Fibroblast of skin of left biceps (primary cell): ENCODE data around the gene SLC38A4.
A peak's percentile ranks its signal among the peaks of the same experiment; 100 is the strongest.

Source experiments
- DNase-seq, 2 experiments: peaks; one replicate each; pipeline ENCODE4 v3.0.0-alpha.2; 2013; ENCODE audit warnings: low read depth in 2 of 2

SLC38A4 gene

DNA sequence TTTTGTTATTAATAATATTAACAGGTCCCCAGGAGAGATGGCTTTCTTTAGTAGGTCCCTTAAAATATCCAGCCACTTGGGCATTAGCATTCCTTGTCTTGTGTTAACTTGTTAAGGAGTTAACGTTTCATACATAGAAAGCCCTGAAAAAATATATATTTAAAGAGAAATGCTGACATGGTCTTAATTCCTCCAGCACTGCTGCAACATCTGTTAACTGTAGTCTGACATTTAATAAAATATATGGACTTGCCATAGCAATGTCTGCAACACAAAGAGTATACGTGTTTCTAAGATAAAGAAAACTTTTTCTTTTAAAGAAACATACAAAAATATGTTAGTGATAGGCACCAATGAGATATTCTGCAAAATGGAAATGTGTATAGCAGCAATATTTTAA, 10.0 kb downstream of the SLC38A4 start:
- DNase-seq, result no peak

DNA sequence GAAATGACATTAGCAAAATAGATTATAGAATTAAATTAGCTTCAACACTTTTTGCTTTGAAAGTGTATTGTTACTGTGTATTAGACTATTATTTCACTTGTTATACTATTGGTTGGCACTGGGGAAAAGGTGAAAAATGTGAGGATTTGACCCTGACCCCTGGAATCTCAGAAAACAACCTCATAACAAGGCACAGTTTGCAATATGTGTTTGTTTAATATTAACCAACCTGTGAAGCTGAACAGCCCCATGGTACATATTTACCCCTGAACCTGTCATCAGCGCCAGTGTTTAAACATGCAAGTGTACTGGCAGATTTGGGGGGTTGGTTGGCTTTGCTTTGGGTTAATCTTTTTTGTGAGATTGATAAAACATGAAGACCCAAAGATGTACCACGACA, 11.7 kb downstream of the SLC38A4 start:
- DNase-seq, result no peak

DNA sequence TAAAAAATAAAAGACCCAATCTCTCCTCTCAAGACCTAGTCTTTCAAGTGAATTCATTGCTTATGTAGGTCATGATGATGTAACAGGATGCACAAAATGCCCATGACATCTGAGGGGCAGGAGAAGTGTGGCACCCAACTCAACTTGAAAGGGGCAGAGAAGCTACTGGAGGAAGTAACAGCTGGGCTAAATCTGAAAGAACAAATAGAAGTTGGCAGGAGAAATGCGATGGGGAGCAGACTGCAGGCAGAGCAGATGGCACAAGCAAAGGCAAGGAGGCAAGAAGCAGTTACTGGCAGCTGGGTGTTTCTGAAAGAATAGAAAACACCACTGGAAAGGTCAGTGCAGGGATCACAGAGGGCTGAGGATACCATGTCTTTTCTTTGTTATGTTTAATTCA, 14.6 kb downstream of the SLC38A4 start:
- no peak for DNase-seq

DNA sequence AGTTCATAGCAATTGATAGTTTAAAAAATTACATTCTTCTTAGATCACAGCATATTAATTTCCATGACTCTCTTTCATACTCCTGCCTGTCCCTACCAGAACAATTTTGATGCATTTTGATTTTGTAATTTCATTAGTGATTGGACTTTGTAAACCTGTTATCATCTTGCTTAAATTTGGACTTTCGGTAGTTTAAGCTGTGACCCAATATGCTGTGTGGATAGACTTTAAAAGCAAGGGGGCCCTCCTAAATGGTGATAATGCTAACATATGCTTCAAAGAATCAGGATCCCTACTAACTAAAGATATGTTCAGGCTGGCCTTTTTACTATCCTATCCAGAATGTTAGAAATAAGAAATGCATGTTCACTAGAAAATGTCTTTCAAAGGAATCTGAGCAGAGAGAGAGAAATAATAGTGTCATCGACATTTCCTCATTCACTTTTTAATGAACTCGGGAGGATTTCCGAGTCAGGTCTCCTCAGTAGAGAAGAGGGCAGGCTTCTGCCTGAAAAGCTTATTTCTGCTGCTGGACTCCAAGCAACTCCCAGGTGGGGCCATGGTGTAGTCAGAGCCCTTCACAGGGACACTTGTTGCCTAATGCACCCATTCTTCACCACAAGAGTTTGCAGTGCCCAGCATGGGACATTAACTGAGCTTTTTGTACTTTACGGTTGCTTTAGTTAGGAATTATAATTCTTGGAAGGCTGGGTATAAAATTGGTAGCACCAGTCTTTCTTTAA, 16.7 kb downstream of the SLC38A4 start:
- DNase-seq, result no peak

DNA sequence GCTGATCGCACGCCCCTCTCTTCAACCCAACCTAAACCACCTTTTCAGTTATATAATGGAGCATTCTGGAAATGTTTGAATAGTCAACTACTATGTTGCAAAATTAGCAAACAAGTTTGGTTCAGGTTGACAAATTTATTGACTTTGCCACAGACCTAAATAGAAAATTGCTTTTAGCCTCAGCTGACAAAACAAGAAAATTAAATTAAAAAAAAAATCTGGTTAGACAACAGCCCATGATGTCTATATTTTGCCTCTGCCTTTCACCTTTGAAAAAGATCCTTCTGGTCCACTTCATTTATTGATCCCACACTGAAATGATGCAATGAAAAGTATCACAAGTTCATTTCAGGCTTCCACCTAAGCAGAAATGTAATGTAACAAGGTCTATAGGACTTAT, 17.5 kb downstream of the SLC38A4 start:
- no peak for DNase-seq

DNA sequence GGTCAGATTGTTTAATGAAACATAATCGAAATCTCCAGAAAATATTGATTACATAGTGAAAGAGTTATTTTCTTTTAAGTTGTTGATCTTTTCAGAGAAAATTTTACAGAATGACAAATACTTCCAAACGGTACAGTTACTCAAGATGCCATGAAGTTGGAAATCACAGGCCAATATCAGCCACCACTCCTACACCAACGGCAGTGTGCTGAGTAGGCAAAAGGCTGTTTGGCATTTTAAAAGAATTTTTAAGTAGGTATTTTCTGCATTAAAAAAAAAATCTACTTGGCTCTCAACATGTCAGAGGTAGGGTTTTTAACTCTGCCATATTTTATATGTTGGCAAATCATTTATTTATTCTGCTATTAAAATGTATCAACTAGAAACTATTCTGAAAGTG, 21.7 kb downstream of the SLC38A4 start:
- no peak for DNase-seq

DNA sequence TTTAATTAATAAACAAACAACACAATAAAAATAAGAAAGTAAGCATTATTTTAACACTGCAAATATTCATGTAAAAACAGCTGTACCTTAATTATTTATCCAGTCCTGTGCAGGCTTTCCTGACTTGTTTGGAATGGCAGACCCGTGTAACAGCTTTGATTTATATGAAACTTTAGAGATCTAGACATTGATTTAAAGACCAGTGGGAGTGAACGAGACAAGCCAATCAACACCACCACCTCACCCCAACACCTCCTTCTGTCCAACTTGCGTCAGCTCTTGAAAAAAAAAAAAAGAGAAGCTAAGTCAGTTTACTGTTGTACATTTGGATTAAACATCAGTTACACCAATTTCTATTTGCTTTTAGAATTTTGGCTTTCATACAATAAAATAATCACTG, 22.3 kb downstream of the SLC38A4 start:
- no peak for DNase-seq

DNA sequence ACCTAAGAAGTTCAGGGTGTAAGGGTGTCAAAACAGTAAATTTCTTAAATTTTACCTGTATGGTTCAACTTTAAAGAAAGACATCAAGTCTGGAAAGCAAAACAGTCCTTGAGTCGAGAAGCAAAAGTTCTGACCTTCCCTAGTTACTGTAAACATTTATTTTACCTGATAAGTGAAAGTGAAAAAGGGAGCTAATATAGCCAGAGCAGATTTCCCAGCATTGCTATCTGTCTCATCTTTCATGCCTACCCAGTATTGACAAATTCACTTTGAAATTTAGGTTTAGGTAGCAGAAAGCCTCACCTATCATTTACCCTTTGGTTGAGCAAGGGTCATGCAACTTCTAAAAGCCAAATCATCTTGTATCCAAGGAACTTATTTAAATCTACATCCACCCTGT, 24.5 kb downstream of the SLC38A4 start:
- DNase-seq, result no peak

DNA sequence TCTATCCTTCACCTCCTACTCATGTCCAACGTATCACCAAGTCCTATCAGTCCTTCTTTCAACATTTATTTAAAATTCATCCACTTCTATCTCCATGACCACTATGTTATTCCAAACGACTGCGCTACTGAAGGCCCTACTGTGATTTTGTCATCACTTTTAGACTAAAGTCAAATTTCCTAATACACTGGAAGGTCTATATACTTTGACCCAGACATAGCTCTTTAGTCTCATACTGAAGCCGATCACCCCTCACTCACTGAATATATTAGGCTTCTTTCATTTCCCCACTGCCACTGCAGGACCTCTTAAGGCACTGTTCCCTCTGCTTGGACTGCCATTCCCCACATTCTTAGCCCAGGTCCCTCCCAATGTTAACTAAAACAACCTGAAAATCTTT, 25.6 kb downstream of the SLC38A4 start:
- DNase-seq, result no peak

DNA sequence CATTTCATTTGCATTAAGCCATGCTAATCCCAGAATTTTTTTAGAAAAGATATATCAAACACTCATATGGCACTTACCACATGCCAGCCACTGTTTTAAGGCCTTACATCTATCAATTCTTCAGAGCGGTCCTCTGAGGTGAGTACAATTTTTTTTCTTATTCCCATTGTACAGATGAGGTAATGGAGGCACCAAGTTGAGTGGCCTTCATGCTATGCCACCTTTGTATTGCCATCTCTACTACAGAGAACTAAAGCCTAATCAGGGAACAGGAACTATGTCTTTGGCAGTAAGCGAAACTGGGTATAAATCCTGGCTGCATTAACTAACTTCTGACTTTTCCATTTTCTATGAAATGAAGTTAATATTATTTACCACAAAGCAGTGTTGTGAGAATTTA, 27.1 kb downstream of the SLC38A4 start:
- DNase-seq, result no peak

DNA sequence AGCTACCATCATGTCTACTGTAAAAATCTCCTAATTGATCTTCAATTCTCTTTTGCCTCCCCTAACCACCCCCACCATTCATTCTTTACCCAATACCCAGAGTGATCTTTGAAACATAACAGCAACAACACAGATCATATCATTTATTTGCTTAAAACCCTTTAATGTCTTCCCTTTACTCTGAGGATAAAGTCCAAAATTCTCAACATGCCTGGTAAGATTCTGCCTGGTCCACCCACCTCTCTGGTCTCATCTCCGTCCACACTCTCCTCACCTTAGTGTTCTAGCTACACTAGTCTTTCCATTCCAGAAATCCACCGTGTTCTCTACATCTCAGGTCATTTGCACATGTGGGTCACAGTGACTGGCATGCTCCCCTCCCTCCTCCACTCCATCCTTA, 27.7 kb downstream of the SLC38A4 start:
- DNase-seq, result no peak

DNA sequence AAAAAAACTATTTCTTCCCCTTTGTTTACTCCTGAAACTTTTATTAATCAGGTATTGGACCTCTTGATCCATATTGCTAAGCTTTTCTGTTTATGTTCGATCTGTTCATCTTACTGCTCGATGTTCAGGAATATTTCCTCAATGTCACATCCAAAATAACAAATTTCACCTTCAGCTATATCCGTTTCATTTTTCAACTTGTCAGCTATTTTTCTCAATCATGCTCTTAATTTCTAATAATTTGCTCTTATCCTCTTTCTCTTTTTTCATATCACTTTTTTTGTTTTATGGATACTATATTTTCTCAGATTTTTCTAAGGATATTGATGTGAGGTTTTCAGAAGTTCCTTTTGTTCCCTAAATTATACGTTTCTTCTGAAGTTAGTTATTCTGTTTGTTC, 29.8 kb downstream of the SLC38A4 start:
- DNase-seq, result no peak

DNA sequence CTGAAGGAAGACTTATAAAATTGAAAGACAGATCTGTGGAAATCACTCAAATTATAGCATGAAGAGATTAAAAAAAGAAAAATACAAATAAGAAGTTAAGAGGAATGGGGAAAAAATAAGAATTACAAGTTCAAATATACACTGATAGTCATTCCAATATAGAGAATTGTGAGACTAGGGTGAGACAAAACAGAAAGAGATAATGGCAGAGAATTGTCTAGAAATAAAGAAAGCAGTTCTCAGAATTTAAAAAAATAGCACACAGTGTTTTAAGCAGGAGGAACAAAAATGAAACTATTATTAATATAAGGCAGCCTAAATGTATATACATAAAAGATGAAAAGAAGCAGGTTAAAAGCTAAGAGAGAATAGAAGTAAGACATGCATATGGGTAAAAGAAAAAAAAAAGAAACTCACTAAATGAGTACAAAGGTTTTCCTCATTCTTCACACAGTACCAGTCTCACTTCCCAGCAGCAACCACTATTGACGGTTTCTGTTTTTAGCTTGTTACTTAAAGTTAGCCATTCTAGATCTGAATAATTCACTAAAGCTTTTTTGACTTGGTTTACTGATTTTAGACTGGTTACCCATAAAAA, 31.1 kb downstream of the SLC38A4 start:
- DNase-seq, result no peak

DNA sequence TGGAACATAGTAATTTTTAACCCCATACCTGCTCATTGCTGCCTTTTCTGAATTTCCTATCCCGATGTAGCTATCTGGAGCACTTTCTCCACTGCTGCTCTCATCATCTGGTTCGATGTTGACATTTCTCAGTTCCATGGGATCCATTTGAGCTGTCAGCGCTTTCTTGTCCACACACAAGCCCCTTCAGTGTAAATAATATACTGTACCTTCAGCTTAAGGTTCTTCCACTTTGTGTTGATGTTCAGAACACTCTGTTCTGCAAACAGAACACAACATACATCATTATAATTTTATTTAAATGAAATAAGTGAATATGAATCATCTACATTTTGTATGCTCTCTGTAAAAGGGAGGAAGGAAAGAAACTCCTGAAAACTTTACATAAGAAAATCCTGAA, 32.9 kb downstream of the SLC38A4 start:
- no peak for DNase-seq

DNA sequence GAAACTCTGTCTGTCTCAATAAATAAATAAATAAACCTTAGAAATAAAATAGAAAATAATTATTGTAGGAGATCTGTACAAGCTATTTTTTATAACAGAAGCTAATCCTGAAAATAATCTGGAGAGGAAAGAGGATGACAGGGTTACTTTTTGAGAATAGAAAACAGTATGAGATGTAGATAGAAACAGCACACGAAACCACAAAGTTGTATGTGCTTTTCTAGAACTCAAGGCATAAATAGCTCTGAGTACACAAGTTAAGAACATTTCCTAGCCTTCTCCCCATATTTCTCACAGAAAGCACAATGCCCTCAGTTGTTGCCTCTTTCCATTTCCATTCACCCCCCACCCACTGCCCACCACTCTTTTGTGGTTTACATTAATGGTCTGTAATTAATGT, 35.7 kb downstream of the SLC38A4 start:
- DNase-seq, result no peak

DNA sequence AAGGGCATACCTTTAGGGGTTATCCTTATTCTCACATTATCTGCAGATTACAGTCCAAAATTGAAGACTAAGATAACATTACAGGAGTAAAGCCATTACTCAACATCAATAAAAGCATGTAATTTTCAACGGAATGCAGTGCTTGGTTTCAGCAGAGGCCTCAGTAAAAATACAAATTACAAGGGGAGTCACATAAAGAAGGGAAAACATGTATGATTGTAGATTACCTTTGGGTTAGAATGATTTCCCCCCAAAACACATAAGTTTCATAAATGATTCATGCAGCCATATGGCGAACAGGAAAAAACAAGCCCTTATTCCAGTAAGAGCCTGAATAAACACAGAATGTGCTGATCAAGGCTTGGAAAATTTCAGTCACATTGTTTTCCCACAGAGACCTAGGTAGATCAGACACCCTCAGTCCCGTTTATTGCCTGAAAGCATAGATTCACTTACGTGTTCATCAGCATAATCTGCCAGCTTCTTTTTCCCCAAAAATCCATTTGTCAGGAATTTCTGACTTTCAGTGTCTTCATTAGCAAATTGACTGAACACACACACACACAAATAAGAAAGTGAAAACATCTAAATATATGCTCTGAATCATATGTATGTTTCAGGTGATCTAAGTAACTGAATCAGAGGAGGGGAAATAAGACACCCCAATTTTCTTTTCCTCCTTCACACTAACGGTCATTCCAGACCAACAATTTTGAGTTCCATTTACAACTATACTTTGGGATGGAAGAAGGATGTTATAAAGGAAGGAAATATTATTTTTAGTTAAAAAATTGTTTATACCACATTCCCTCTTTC, 37.5 kb downstream of the SLC38A4 start:
- no peak for DNase-seq

DNA sequence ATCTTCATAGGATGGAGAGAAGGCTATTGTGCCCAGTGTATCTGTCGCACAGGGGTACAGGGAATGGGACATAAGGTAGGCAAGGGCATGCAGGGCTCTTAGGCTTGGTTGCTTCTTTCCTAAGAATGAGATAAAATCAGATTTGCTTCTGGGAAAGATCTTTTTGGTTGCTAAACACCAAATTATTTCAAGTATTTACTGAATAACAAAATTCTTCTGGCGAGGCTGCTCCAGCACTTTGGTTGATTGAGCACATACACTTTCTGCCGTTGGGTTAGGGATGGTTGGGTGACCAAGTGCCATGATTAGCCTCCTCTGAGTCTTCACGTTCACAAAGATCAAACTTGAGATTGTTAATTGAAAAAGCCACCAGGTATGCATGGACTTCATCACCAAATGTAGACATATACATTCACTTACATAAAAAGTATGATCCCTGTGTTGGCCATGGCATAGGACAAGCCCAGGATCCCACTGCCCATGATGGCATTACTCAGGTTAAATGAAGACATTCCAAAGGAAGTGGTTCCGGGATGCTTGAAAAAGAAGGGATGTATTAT, 38.2 kb downstream of the SLC38A4 start:
- no peak for DNase-seq

DNA sequence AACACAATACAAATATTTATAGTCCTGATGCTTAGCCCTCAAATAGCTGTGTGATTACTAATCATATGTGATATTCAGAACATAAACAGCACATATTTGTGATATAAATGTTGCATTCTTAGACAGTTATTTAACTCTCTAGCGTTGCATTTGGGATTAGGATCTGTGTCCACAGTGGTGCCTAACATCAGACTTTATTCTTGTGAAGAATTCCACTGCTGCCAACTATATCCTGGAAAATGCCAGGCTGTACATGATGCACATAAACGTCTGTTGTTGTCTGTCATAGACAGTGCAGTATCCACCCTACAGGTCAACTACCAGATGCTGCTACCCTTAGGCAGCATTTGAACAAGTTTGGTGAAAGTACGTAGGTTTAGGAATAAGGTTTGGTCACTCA, 39.0 kb downstream of the SLC38A4 start:
- DNase-seq, result peak; percentile 62 to 64

DNA sequence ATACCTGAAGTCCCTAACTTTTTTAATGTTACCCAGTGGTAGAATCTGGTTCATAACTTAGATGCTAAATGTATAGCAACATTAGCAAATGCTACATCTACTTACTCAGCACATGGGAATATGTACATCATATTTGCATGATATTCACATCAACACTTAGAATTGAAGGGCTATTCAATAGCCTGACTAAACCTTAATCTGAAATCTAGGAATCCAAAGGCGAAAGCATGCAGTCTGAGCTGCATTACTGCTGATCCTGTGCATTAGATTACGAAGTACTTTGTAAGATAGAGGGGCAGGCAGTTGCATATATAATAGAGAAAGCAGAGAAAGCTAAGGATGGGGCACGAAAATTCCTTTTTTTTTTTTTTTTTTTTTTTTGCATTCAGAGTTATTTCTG, 40.4 kb downstream of the SLC38A4 start:
- no peak for DNase-seq

DNA sequence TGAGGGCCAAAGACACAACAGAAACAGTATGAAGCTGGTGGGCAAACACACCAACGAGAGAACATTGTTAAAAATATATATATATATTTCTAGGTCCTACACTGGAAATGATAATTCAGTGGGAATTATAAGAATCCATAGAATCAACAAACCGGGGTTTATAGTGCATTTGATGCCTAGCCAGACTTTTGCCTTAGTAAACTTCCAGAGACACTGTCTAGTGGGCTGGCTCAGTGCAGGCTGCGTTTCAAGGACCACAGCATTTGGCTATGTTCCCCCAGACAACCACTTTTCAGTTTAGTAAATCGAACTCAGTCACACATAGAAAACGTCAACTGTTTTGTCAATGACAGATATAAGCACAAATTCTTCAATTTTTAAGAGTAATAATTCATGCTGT, 41.9 kb downstream of the SLC38A4 start:
- DNase-seq, result no peak

DNA sequence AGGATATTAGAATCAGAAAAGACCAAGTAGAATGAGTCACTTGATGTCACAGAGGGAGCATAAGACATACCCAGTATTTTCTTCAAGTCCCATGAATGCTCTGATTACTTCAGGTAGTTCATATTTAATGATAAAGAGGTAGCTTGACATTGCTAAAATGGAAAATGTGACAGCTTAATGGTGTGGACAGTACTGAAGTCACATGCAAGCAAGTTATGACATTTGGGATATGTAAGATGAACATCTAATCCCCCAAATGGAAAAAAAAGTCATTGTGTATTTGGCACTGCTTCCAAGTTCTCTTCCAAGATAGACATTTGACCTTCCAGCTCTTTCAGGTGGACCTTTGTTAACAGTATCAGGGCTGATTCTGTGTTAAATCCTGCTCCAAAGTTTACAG, 45.9 kb downstream of the SLC38A4 start:
- DNase-seq, result no peak

DNA sequence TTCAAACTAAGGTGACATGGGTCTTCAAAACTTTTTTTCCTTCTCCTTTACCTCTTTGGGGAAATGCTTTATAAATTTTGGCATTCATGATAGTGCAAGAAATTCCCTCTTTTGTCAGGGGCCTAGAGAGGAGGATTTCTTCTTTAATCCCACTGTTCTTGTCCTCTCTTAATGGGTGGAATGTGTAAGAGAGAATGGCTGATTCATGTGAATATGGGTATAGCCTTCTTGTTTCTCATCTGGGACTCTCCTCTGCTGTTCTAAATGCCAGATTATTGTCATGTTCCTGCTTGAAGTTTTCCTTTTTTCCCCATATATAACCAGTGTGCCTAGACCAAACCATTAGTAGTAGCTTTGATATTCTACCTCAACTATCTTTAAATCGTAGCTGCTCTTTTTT, 46.7 kb downstream of the SLC38A4 start:
- no peak for DNase-seq

DNA sequence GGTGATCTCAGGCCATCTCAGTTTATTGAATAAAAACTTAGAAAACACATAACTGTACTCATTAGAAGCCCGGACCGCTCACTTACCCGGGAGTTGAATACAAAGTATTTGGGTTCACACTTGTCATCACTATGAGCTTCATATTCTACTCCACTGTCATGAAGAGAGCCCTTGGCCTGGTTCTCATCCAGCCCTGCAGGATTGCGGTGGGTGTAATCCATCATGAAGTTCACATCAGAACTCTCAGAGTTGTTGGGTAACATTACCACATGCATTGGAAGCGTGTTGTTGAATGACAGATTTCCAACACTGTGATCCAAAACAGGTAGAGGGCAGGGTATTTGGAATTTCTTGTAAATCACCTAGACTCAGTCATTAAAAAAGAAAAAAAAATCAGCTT, 47.4 kb downstream of the SLC38A4 start:
- no peak for DNase-seq
